Upper lobe of left lung (tissue), 4 donors: ENCODE measurements around the gene TTR.

ENCODE experiments used
- CTCF ChIP-seq, 6 experiments: fragments of 450-650 bp in 4 of 6; fragments of 200-600 bp in 2 of 6; sonication (generic) in 2 of 6; IDR thresholded peaks; one replicate each; pipeline ENCODE4 v1.5.1; 2016 to 2019; ENCODE audit warnings: antibody characterized with exemption in 6 of 6
- EP300 ChIP-seq, 4 donors: sonication (generic); formaldehyde crosslinking; IDR thresholded peaks; one replicate each; pipeline ENCODE4 v1.5.1; 2017; ENCODE audit warnings: antibody characterized with exemption in 4 of 4, control low read depth in 2 of 4
- POLR2A ChIP-seq, 4 donors: fragments of 450-650 bp; IDR thresholded peaks; one replicate each; pipeline ENCODE4 v1.5.1; 2016 to 2017; ENCODE audit warnings: antibody characterized with exemption in 4 of 4, mild to moderate bottlenecking in 2 of 4

DNA sequence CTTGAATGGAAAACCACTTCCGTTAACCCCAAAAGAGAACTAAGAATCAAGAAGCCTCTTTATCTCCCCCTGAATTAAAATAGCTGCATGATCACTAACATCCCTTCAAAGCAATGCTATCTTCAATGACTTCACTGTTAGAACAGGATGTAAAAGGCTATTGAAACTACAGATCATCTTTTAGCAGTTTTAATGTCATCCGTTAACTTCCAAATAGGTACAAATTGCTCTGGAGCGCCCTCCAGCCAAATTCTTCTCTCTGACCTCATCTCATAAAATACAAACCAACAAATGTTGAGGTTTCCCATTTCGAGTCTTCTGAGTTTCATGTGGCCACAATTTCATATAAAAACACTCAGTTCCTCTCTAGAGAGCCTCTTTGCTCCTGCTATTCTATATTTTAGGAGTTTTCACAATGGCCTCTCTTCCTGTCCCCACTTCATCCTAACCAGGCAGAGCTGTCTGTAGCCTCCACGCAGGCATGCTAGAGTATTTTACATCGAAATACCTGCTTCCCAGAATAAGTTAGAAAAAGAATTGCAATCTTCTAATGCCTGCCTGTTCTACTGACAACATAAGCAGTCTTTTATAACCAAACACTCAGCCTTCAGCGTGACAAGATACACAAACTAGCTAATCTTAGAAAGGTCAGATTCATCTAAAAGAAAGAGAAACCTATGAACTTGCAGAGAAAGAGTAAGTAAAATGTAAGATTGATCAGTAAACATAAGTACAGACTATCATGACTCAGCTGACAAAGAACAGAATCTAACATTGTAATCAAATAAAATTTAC, 54.9 kb downstream of the TTR start:
- TF ChIP-seq POLR2A (IDR thresholded peaks at IDR 0.05) (no peak), CTCF (IDR thresholded peaks at IDR 0.05) (no peak), EP300 (IDR thresholded peaks at IDR 0.05) (no peak)
